Hepatocyte (in vitro differentiated cells): ENCODE measurements around the gene CPA5. TPM values are rescaled to one million over a fixed set of nuclear protein-coding genes. Genes with fewer than 3 reads are reported as not detected.

ENCODE experiments used
- DNase-seq: peaks from one replicate; pipeline ENCODE4 v3.0.0-alpha.2; 2016; ENCODE audit warnings: low spot score
- H2AFZ ChIP-seq: fragments of 200-600 bp; sonication (generic); 2 replicates; pipeline ENCODE4 v1.6.0; 2016; ENCODE audit warnings: antibody characterized with exemption, mild to moderate bottlenecking
- H3K27ac ChIP-seq: fragments of 200-600 bp; sonication (generic); 2 replicates; pipeline ENCODE4 v1.5.1; 2016; ENCODE audit warnings: mild to moderate bottlenecking
- H3K27me3 ChIP-seq: fragments of 200-600 bp; sonication (generic); 2 replicates; pipeline ENCODE4 v1.6.1; 2016
- H3K36me3 ChIP-seq: fragments of 200-600 bp; sonication (generic); replicated peaks from 2 replicates; pipeline ENCODE4 v1.5.1; 2016; ENCODE audit warnings: low read depth; ENCODE audit not compliant: insufficient read depth
- H3K4me1 ChIP-seq: fragments of 200-600 bp; sonication (generic); 2 replicates; pipeline ENCODE4 v1.5.1; 2016; ENCODE audit warnings: mild to moderate bottlenecking, moderate library complexity; ENCODE audit not compliant: insufficient read depth
- H3K4me2 ChIP-seq: fragments of 200-600 bp; sonication (generic); 2 replicates; pipeline ENCODE4 v1.6.0; 2016
- H3K4me3 ChIP-seq: fragments of 200-600 bp; sonication (generic); 2 replicates; pipeline ENCODE4 v1.5.1; 2016; ENCODE audit warnings: mild to moderate bottlenecking
- H3K79me2 ChIP-seq: fragments of 200-600 bp; sonication (generic); 2 replicates; pipeline ENCODE4 v1.6.0; 2017; ENCODE audit warnings: mild to moderate bottlenecking
- H3K9me2 ChIP-seq: fragments of 200-600 bp; sonication (generic); replicated peaks from 2 replicates; pipeline ENCODE4 v1.6.0; 2017; ENCODE audit warnings: mild to moderate bottlenecking; ENCODE audit not compliant: insufficient read depth
- H3K9me3 ChIP-seq: fragments of 200-600 bp; sonication (generic); 2 replicates; pipeline ENCODE4 v1.5.1; 2016; ENCODE audit warnings: low read depth, mild to moderate bottlenecking
- H4K20me1 ChIP-seq: fragments of 200-600 bp; sonication (generic); 2 replicates; pipeline ENCODE4 v1.6.0; 2016; ENCODE audit warnings: mild to moderate bottlenecking; ENCODE audit not compliant: insufficient read depth, poor library complexity, severe bottlenecking
- EZH2 ChIP-seq: fragments of 200-600 bp; sonication (generic); IDR thresholded peaks from 2 replicates; pipeline ENCODE4 v1.6.1; 2016; ENCODE audit warnings: antibody characterized with exemption, mild to moderate bottlenecking, borderline replicate concordance
- EZH2phosphoT487 ChIP-seq: fragments of 200-600 bp; sonication (generic); IDR thresholded peaks from one replicate; pipeline ENCODE4 v1.6.1; 2018; ENCODE audit warnings: antibody characterized with exemption, mild to moderate bottlenecking, low read depth, moderate library complexity; ENCODE audit not compliant: unreplicated experiment, severe bottlenecking
- WGBS: methylation state at CpG from one replicate; pipeline ENCODE4 v1.1.6; 2016; ENCODE audit warnings: low lambda C conversion rate; ENCODE audit errors: missing lambda C conversion rate; 5-methylcytosine and 5-hydroxymethylcytosine counted together
- polyA plus RNA-seq: library from polyadenylated mRNA; unstranded; fragments of >200 nt; fragmentation: Nextera tagmentation; extraction: Ambion mirVana; gene quantifications from 2 replicates; pipeline ENCODE4 v1.2.1, GENCODE V29; 2016
- total RNA-seq: library from RNA; depleted of rRNA; stranded (reverse); fragments of >200 nt; gene quantifications from 2 replicates; pipeline ENCODE4 v1.2.3, GENCODE V29; 2014
- TF ChIP-seq, protein P1 (sequence below): fragments of 200-600 bp; sonication (generic); IDR thresholded peaks from 2 replicates; pipeline ENCODE4 v1.5.1; 2016; ENCODE audit warnings: antibody characterized with exemption, mild to moderate bottlenecking; ENCODE audit not compliant: poor library complexity

The CPA5 gene
- total and polyA plus RNA-seq, 2 experiments from 2014 or later = 0.30 TPM; not detected in 1

DNA sequence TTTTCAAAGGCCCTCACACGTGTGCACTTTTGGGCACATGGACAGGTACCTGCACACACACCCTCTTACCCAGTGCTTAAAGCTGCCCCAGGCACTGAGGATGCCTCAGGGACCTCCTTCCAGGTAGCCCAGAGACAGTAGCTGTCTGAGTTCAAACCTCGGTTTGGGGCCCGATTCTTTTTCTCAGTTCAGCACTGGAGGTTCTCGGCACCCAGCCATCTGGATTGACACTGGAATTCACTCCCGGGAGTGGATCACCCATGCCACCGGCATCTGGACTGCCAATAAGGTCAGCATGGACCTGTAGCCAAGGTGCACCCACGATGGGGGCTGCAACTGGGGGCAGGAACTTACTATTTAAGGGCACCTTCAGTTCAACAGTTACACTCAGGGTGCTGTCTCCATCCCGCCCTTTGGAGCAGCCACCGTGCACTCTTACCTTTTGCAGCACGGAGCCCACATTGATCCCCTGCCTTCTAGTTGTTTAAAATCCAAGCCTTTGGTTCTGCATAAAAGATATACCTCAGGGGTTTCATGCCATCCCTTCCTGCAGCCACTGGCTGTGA is 17.7 kb downstream of the CPA5 start:
- Histone ChIP-seq H3K27me3 (no peaks in the 10 kb centered on the region), H3K27ac (no peak overlapping the region), H3K79me2 (no peaks in the 10 kb centered on the region), H4K20me1 (no peaks in the 10 kb centered on the region), H3K4me3 (no peak overlapping the region), H3K9me2 (no peaks in the 10 kb centered on the region), H3K4me2 (no peak overlapping the region), H3K36me3 (no peaks in the 10 kb centered on the region), H3K9me3 (no peaks in the 10 kb centered on the region), H2AFZ (no peak overlapping the region), H3K4me1 (peaks cover 35% of the 10 kb centered on the region)
- TF ChIP-seq EZH2 (no peak), EZH2phosphoT487 (no peak)
- TF ChIP-seq, protein P1, sequence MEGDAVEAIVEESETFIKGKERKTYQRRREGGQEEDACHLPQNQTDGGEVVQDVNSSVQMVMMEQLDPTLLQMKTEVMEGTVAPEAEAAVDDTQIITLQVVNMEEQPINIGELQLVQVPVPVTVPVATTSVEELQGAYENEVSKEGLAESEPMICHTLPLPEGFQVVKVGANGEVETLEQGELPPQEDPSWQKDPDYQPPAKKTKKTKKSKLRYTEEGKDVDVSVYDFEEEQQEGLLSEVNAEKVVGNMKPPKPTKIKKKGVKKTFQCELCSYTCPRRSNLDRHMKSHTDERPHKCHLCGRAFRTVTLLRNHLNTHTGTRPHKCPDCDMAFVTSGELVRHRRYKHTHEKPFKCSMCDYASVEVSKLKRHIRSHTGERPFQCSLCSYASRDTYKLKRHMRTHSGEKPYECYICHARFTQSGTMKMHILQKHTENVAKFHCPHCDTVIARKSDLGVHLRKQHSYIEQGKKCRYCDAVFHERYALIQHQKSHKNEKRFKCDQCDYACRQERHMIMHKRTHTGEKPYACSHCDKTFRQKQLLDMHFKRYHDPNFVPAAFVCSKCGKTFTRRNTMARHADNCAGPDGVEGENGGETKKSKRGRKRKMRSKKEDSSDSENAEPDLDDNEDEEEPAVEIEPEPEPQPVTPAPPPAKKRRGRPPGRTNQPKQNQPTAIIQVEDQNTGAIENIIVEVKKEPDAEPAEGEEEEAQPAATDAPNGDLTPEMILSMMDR = no peak
- DNase-seq = no peak
- 97% methylated on average over 10 of the region's 10 CpGs for WGBS

DNA sequence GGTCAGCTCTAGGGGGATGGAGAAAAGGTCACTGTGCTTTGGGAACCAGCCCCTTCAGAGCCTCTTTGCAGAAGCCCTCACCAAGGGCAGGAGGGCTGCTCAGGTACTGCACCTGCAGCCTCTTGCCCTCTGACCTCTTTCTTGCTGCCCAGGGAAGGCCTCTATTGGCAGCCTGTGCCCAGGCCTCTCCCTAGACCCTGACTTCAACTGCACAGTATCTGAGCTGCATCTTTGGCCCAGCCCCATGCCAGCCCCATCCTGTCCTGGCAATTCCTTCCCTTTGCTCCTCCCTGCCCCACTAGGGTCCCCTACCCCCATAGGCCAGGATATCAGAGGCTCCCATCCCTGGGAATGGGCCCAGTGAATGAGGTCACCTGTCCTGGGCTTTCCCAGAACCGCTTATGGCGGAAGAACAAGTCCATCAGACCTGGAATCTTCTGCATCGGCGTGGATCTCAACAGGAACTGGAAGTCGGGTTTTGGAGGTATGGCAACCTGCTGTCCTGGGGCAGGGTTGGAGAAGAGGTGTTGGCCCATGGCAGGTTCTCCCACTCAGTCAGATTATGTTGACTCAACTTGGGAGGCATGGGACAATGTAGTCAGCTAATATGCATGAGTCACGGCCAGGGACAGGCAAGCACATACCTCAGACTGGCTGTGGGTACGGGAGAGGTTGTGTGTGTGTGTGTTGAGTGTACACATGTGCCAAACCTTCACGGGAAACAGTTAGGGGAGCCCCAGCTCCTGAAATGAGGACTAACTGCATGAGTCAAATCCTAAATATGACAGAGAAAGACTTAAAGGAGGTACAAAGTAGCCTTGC is 18.6 kb downstream of the CPA5 start:
- DNase-seq = peak; percentile 80
- Histone ChIP-seq H3K36me3 (no peaks in the 10 kb centered on the region), H4K20me1 (no peaks in the 10 kb centered on the region), H3K9me3 (no peaks in the 10 kb centered on the region), H3K4me3 (no peak overlapping the region), H3K79me2 (no peaks in the 10 kb centered on the region), H3K27ac (peak overlapping the region; percentile 86), H2AFZ (no peak overlapping the region), H3K4me1 (peaks cover 35% of the 10 kb centered on the region), H3K4me2 (no peak overlapping the region), H3K9me2 (no peaks in the 10 kb centered on the region), H3K27me3 (no peaks in the 10 kb centered on the region)
- 71% methylated on average over 8 of the region's 8 CpGs for WGBS
- TF ChIP-seq EZH2 (no peak), EZH2phosphoT487 (no peak)
- TF ChIP-seq, protein P1 = no peak

DNA sequence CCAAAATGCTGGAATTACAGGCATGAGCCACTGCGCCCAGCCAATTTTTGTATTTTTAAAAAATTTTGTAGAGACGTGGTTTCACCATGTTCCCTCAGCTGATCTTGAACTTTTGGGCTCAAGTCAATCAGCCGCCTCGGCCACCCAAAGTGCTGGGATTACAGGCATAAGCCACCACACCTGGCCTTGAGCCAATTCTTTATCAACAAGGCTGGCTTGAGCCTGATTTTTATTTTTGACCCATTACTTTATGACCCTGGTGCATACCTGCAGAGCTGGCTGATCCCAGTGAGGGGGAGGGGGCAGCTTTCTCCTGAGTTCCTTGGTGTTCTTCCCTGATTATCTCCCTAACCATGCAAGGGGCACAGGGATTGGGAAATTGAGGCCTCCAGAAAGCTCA is 19.8 kb downstream of the CPA5 start:
- 79% methylated on average over 4 of the region's 4 CpGs for WGBS
- Histone ChIP-seq H3K9me3 (no peaks in the 10 kb centered on the region), H4K20me1 (no peaks in the 10 kb centered on the region), H3K9me2 (no peaks in the 10 kb centered on the region), H3K4me2 (no peak overlapping the region), H3K36me3 (no peaks in the 10 kb centered on the region), H3K4me1 (peaks cover 43% of the 10 kb centered on the region), H3K27me3 (no peaks in the 10 kb centered on the region), H3K4me3 (no peak overlapping the region), H3K79me2 (no peaks in the 10 kb centered on the region), H3K27ac (peak overlapping the region; percentile 86), H2AFZ (no peak overlapping the region)
- no peak for DNase-seq
- TF ChIP-seq, protein P1 = no peak
- TF ChIP-seq EZH2 = no peak
